Erythroblast (primary cell): Measurements from ENCODE around the gene SREK1IP1.

Source experiments
- GATA1 ChIP-seq: IDR thresholded peaks from 2 replicates; pipeline ENCODE4 v1.6.1; 2011; ENCODE audit warnings: low read depth, mild to moderate bottlenecking, control low read depth, low read length, moderate library complexity
- POLR2A ChIP-seq: IDR thresholded peaks from 2 replicates; pipeline ENCODE4 v1.6.1; 2011; ENCODE audit warnings: mild to moderate bottlenecking, low read length

DNA sequence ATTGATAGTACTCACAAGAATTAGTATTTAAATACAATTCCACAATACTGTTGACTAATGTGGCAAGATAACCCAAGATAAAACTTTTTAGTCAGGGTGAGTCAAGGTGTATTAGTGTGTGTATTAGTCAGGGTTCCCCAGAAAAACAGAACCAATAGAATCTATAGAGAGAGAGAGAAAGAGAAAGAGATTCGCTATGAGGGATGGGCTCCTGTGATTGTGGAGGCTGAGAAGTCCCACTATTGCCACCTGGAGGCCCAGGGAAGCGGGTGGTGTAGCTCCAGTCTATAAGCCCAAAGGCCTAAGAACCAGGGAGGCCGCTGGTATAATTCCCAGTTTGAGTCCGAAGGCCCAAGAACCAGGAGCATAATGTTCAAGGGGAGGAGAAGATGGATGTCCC is 88.2 kb downstream of the SREK1IP1 start:
- TF ChIP-seq POLR2A (no peak), GATA1 (no peak)
